ENCODE measurements around the gene RAB3GAP2.
"Not testable (repeated sequence)": the region's sequence is repeated elsewhere in the genome, so short reads cannot be mapped to it uniquely, and the experiment has no call there.

The RAB3GAP2 gene

DNA sequence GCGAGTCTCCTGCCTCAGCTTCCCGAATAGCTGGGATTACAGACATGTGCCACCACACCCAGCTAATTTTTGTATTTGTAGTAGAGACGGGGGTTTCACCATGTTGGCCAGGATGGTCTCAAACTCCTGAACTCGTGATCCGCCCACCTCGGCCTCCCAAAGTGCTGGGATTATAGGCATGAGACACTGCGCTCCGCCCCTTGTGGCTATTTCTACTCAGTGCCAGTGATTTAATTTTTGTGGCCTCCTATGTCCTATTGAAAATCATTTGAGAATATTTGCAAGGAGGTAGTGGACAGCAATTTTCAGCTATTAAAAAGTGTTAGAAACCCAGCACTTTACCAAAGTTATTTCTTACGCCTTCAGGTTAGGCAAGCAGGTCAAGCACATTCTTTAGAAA is 36.0 kb downstream of the RAB3GAP2 start:
- not testable (repeated sequence) for DNase-seq (ENCODE audit: low read depth in 2 of 2)

DNA sequence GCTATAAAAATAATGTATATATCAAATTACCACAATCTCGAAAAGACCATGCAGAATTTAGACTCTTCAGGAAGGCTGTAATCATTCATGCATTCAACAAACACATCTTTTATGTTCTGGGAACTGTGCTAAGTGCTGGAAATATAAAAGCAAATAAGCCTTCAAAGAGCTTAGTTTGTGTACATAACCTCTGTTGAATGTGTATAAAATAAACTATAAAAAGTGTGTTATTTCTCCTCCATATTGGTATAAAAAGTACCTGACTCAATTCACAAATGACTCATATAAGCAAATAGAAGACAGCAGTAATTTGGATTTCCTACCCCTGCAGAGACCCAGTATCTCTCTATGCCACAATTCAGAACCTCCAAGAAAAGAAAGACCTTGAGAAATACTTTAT is 36.8 kb downstream of the RAB3GAP2 start:
- no peak for DNase-seq (ENCODE audit: low read depth in 2 of 2)

DNA sequence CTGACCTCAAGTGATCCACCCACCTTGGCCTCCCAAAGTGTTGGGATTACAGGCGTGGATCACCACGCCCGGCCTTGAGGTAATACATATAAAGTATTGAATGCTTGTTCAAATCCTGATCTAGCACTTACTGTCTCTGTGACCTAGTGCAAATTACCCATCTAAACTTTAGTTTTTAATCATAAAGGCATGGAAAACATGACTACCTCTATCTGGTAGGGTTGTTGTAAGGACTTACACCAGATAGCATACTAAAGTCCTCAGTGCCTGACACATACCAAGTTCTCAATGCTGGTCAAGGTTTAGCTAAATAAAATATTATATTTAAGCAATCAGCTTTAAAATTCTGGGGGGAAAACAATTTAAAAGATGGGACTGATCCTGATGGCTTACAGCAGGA is 38.3 kb downstream of the RAB3GAP2 start:
- DNase-seq (ENCODE audit: low read depth in 2 of 2), result no peak

DNA sequence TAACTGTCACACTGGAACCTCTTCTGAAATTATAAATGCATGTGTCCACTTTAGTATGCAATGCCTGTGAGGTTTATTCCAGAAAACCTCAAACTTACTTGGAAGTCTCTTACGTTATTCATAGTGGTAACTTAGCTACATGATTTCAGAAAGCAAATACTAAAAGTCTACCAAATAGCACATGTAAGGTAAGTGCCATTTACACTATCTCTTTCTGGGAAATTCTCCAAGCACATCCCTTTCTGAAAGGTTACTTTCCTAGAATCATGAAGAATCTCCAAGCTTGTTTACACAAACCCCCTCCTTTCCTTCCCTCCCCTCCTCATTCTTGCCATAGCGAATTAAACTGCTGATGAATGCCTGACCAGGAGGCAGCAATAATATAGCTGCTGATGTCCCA is 42.5 kb downstream of the RAB3GAP2 start:
- DNase-seq (ENCODE audit: low read depth in 2 of 2), result no peak

DNA sequence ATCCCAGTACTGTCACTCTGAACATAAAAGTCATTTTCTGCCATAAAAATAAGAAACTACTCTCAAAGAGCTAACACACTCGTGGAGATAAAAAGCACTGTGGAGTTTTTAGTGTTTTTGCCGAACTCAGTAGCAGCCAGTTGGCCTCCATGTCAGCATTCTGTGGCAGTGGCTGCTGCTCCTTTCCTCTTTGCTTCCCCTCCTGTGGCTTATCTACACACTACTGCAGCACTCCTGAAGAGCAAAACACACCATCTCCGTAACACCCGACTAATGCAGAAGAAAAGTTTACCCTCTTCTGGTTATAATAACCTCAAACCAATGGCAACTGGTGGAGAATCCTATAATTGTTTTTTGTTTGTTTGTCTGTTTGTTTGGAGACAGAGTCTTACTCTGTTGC is 44.9 kb downstream of the RAB3GAP2 start:
- DNase-seq (ENCODE audit: low read depth in 2 of 2), result no peak

DNA sequence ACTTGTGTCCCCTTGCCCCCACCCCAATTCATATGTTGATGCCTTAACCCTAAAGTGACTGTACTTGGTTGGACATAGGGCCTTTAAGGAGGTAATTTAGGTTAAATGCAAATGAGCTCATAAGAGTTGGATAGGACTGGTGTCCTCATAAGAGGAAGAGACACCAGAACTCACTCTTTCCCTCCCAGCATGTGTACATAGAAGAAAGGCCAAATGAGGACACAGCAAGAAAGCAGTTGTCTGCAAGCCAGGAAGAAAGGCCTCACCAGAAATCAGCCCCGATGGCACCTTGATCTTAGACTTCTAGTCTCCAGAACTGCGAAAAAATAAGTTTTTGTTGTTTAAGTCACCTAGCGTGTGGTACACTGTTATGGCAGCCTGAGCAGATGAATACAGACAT is 45.5 kb downstream of the RAB3GAP2 start:
- no peak for DNase-seq (ENCODE audit: low read depth in 2 of 2)

DNA sequence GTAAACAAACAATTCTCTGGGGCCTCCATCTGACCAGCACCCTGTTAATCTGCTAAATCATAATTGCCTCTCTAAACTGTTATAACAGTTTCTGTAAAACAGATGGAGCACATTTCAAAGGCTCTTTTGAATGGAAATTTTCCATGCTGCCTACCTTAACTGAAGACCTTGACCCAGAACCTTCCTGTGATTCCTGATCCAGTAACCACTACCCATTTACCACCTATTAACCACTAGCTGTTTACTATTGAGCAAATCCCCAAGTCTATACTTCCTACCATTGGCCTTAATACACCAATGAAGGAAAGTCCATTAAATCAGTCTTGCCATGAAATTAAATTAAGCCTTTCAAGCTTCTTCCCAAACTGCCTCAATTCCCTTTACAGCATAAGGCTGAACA is 46.3 kb downstream of the RAB3GAP2 start:
- DNase-seq (ENCODE audit: low read depth in 2 of 2), result no peak

DNA sequence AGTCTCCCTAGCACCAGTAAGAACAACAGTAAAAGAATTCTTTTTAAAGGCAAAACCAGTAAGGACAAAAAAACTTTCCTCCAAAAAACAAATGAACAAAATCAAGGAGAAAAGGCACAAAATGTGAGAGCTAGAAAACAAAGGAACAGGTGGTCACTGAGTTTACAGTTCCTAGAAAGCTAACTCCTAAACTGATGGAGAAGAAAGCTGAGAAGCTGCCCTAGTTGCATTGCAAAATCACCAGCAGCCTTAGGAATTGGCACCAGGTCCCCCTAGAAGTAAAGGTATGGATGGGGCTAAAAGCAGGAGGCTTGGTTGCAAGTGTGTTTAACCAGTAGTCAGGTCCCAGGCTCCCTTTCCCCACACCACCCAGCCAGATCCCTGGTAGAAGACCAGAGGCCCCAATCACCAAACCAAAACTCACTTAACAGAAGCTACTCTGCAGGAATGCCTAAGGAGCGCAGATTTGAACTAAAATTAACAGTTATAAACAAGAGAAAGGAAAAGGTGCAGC is 47.6 kb downstream of the RAB3GAP2 start:
- DNase-seq (ENCODE audit: low read depth in 2 of 2), result no peak

DNA sequence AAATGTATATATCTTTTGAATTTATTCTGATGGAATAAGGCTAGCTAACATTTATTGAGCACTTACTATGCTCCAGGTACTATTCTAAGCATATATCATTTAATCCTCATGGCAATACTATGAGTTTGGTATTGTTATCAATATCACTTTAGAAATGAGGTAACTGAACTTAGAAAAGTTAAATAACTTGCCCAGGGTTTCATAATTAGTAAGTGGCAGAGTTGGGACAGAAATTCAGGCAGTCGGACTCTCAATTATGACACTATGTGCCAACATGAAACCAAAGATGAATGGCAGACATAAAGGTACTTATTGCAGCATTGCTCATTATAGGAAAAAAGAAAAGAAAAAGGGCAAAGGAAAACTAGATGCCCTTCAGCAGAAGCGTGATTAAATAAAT is 48.2 kb downstream of the RAB3GAP2 start:
- DNase-seq (ENCODE audit: low read depth in 2 of 2), result no peak

DNA sequence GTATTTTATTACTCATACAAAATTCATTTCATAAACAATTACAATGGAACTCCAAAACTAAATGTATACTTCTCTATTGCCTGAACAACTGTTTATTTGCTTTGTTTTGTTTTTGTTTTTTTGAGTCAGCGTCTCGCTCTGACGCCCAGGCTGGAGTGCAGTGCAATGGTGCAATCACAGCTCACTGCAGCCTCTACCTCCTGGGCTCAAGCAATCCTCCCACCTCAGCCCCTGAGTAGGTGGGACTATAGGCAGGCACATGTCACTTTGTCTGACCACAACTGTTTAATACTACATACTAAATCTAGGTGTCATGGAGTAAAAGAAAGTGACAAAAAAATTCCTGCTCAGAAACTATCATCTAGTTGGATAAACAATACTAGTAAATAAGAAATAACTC is 49.3 kb downstream of the RAB3GAP2 start:
- DNase-seq (ENCODE audit: low read depth in 2 of 2), result no peak

DNA sequence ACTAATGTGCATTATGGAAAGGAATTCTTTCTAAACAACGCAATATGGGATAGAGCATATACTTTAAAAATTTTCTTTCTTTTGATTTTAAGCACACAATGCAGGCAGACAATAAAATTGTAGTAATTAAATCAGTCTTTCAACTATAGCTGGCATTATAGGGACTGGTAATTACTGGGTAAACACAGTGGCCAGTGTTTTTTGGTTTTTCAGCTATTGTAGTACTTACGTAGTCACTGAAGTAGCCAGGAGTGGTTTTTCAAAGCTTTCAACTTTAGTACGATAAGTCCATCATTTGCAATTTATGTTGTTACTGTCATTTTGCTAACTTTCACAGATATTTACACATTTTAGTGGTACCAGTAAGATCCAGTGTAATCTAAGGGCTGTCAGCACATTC is 50.6 kb downstream of the RAB3GAP2 start:
- no peak for DNase-seq (ENCODE audit: low read depth in 2 of 2)

DNA sequence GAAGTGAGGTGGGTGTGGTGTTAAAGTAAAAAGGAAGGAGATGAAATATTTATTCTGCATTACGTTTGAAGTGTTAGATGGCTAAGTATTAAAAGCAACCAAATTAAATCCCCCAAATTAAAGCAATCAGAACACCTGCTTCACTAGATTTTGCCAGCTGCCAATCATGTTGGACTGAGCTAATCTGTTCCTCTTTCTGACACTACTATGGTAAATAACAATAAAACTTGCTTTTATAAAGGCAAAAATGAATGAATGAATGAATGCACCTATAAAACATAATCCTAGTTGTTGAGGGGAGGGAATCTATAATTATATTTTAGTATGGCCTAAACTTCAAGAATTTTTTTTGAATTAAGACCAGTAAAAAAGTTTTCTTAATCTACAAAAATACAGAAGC is 51.0 kb downstream of the RAB3GAP2 start:
- no peak for DNase-seq (ENCODE audit: low read depth in 2 of 2)

DNA sequence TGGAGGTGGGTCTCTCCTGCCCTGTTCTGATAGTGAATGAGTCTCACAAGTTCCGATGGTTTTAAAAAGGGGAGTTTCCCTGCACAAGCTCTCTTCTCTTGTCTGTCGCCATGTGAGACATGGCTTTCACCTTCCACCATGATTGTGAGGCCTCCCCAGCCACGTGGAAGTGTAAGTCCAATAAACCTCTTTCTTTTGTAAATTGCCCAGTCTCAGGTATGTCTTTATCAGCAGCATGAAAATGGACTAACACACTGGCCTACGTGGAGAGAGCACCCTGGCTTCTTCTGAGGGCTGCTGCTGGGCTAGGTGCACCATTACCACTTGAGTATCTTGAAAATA is 51.6 kb downstream of the RAB3GAP2 start:
- not testable (repeated sequence) for DNase-seq (ENCODE audit: low read depth in 2 of 2)

DNA sequence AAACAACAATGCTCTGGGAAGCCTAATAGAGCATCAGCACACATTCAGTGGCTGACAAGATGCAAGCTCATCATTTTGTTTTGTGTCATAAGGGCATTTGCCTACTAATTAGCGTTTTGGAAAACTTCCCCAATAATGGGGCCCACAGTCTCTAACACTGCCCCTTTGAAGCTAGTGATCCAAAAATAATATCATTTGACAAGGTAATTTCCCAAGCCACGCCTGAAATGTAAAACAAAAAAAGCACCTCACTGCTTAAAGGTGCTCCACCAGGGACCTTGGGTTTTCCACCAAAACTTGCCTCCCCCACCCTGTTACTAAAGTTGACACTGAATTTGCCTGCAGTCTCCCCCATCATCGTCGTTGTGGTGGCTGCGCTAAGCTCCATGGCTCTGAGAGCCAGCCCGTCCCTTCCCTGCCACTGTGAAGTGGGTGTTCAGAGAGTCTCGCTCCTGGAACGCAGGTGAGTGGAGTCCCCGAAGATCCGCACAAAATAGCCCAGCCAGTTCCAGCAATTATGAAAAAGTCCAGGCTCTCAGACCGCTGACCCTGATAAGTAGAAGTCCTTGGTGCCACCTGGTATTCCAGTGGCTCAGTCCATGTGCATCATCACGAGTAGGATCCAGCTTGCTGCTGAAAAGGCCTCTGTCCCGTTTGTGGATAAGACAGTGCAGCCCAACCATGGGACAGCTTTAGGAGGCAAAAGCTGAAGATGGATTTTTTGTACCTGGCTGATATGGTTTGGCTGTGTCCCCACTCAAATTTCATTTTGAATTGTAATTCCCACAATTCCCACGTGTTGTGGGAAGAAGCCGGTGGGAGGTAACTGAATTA is 52.2 kb downstream of the RAB3GAP2 start:
- no peak for DNase-seq (ENCODE audit: low read depth in 2 of 2)

DNA sequence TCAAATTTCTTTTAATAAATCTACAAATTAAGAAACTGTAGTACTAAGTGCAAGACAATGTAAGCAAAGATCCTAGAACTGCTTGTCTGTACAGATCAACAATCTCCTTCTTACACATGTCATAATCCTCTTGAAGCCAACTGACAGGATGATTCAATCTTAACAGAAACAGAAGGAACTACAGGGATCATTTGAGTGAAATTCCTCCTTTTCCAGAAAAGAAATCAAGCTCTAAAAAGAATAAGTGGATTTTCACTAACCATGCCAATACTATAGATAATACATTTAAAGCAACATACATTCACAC is 53.2 kb downstream of the RAB3GAP2 start:
- DNase-seq (ENCODE audit: low read depth in 2 of 2), result no peak

DNA sequence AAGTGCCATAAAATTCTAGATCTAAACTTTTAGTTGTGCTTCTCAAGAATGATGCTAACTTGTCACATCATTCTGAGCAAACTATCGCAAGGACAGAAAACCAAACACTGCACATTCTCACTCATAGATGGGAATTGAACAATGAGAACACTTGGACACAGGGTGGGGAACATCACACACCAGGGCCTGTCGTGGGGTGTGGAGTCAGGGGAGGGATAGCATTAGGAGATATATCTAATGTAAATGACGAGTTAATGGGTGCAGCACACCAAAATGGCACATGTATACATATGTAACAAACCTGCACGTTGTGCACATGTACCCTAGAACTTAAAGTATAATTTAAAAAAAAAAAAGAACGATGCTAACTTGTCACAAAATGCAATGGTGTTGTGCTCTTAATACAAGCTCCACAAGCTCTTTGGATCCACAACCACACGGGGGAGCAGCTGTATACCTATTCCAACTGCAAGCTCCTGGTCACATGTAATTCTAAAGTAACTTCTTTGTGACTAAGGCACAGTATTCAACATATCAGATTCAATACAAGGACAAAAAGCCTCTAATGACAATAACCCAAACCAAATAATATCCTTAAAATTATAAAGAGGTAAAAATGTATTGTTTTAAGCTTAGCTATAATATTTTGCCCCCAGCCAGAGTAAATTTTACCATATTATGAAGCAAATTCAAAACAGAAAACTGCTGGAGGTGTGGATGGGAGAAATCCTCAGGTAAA is 53.7 kb downstream of the RAB3GAP2 start:
- peak; percentile 19 to 22 for DNase-seq (ENCODE audit: low read depth in 2 of 2)

DNA sequence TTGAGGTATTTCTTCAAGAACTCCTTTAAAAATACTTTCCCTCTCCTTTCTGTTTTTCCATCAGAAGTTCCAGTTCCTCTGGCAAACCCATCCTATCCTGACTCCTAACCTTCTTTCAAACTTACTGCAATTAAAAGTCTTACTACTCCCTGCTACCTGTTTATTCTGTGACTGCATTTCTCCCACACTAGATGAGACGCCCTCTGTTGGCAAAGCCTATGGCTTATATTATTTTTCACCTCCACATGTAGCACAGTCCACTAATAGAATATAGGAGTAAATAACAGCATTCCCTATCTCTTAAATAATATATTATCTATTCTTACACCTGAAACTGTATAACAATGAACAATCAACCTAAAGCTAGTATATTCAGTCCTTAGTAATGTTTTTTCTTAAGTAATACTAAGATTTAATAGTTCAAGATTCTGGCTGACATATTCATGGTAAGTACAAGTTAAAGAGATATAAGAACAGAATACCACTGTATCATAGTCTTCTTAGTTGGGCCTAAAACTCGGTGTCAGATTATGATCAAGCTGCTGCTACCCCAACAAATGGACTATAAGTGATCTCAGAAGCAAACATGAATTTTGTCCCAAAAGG is 54.8 kb downstream of the RAB3GAP2 start:
- DNase-seq (ENCODE audit: low read depth in 2 of 2), result no peak

DNA sequence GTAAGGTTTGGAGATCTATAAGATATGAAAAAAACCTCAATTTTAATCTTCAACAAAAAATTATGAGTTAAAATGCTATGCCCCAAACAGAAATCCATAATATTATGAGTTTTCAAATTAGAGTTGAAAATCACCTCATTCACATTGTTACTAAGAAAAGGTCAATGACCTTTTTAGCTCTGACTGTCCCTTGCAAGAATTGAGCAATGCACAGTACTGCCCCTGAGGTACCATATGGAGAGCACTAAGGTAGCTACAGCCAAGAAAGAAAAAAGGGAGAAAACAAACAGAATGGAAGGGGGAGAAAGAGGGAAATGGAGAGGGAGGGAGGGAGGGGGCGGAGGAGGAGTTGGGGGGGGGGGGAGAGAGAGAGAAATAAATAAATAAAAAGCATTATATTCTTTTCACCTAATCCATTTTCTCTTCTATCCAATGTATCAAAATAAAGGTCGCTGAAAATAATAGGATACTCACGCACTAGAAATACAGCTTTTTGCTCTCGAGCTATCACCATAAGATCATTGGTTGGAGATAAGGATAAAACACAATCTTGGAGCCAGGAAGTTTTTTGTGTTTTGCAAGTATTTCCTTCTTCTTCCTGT is 58.8 kb downstream of the RAB3GAP2 start:
- DNase-seq (ENCODE audit: low read depth in 2 of 2), result no peak

DNA sequence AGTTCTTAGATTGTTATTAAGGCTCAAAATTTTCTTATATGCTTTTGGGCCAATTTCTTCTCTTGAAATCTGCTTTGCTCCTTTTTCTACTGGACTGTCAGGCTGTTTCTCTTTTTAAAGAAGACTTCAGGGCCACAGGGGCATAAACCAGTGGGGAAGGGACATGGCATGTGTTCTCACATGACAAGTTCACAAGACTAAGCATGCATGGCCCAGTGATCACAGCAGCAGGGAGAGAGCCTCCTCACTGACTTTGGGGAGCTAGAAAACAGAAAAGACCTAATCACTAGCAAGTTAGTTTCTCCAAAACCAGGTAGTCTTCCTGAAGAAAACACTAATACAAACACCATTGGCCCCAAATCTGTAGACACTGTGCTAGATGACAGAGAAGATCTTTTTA is 64.8 kb downstream of the RAB3GAP2 start:
- DNase-seq (ENCODE audit: low read depth in 2 of 2), result no peak

DNA sequence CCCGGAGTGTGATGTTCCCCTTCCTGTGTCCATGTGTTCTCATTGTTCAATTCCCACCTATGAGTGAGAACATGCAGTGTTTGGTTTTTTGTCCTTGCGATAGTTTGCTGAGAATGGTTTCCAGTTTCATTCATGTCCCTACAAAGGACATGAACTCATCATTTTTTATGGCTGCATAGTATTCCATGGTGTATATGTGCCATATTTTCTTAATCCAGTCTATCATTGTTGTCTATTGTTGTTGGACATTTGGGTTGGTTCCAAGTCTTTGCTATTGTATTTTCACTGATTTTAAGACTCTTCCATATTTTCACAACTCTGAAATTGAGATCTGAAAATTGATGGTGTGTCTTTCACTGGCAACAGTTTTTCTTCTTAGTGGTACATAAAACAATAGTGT is 67.5 kb downstream of the RAB3GAP2 start:
- not testable (repeated sequence) for DNase-seq (ENCODE audit: low read depth in 2 of 2)

DNA sequence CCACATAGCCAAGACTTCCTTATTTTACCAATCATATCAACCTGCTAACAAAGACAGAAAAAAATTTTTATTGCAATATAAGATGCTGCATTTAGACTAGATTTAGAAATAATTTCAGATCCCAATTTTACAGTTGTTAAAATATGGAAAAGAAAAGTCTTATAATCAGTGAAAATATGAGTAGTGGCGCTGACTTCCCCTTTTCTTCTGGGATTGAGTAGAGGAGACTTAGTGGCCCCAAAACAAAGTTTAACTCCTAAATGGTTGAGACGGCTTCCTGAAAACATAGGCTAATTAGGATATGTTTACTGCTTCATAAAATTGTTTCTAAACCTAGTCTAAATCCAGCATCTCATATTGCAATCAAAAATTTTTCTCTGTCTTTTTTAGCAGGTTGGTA is 68.4 kb downstream of the RAB3GAP2 start:
- DNase-seq (ENCODE audit: low read depth in 2 of 2), result no peak

DNA sequence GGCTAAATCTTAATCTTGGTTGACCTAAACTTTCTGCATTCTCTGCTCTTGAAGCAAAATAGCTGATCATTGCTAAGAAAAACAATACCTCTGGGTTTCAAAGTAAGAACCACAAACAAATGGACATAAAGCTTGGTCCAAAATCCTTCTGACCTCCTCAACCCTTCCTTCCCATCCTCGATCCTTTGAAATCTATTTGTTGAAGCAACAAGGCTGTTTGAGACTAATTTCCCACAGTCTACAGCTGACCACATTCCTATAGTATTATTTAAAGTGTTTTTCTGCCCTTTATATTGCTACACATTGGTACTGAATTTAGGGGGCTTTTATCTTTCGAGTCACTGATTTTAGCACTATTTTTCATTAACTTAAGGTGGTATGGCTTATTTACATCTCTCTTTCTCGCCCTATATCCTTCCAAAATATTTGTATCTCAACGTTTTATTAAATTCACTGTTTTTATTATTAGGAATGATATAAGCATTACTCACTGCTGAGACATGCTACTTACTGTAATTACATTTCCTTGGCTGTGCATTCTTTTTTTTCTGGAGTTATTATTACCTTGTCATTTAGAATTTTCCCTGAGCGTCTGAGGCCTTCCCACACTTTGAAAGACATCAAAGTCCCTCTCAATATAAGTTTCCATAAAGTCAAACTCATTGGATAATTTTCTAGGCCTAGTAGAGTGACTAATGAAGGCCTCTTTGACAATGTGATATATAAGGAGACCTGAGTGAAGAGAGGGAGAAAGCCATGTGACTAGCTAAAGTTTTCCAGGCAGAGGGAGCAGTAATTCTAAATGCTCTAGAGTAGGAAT is 73.9 kb downstream of the RAB3GAP2 start:
- DNase-seq (ENCODE audit: low read depth in 2 of 2), result no peak
